ENCODE results near the gene APBA1. TPM values are rescaled to one million over a fixed set of nuclear protein-coding genes. Genes with fewer than 3 reads are reported as not detected.

APBA1 gene
- total RNA-seq, 1 experiment from 2014 or later: 0.53 TPM

DNA sequence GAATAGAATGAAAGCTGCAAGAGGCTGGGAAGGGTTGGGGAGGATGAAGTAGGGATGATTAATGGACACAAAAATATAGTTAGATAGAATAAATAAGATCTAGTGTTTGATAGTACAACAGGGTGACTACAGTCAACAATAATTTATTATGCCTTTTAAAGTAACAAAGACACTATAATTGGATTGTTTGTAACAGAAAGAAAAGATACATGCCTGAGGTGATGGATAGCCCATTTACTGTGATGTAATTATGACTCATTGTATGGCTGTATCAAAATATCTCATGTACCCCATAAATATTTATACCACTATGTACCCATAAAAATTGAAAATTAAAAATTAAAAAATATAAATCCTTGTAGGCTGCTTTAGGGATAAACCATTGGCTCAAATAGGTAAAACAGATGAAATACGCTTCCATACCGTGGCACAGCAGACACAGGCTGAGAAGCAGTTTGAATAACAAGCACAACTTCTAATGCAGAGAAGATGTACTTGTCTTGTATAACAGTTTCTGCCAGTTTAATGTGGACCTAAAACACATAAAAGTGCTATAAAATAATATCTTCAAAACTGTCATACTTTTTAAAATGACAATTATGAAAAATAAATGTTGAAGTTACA, 34.9 kb downstream of the APBA1 start:
- Histone ChIP-seq H3K4me1 (no peaks in the 10 kb centered on the region), H3K27me3 (no peaks in the 10 kb centered on the region; the same call in 1 of the 2 replicates), H3K9me3 (replicated peaks) (no peaks in the 10 kb centered on the region), H3K36me3 (no peaks in the 10 kb centered on the region), H3K27ac (no peak overlapping the region), H3K4me3 (no peak overlapping the region)
- DNase-seq: no peak

- Histone ChIP-seq H3K36me3 (no peaks in the 10 kb centered on the region), H3K4me1 (no peaks in the 10 kb centered on the region), H3K27me3 (peaks cover 3% of the 10 kb centered on the region; the same call in 1 of the 2 replicates), H3K9me3 (replicated peaks) (no peaks in the 10 kb centered on the region), H3K27ac (no peak overlapping the region), H3K4me3 (no peak overlapping the region)
- DNase-seq: no peak
Measured at GRCh38 chr9:69633716-69634115, 38.5 kb downstream of the APBA1 start.

GRCh38 chr9:69632768-69633167, 39.4 kb downstream of the APBA1 start:
- H3K27me3 ChIP-seq: peaks cover 3% of the 10 kb centered on the region; the same call in 1 of the 2 replicates
- no peak overlapping the region for H3K27ac ChIP-seq
- H3K36me3 ChIP-seq: no peaks in the 10 kb centered on the region
- no peaks in the 10 kb centered on the region for H3K4me1 ChIP-seq
- H3K9me3 ChIP-seq (replicated peaks): no peaks in the 10 kb centered on the region
- no peak overlapping the region for H3K4me3 ChIP-seq
- no peak for DNase-seq

GRCh38 chr9:69627281-69627680, 44.9 kb downstream of the APBA1 start:
- H3K4me3 ChIP-seq: no peak overlapping the region
- H3K4me1 ChIP-seq: no peaks in the 10 kb centered on the region
- no peak overlapping the region for H3K27ac ChIP-seq
- no peak for DNase-seq
- peaks cover 3% of the 10 kb centered on the region; the same call in 1 of the 2 replicates for H3K27me3 ChIP-seq
- no peaks in the 10 kb centered on the region for H3K9me3 ChIP-seq (replicated peaks)
- H3K36me3 ChIP-seq: no peaks in the 10 kb centered on the region

GRCh38 chr9:69623276-69623675, 48.9 kb downstream of the APBA1 start:
- H3K9me3 ChIP-seq (replicated peaks): no peaks in the 10 kb centered on the region
- no peak overlapping the region for H3K27ac ChIP-seq
- no peaks in the 10 kb centered on the region for H3K27me3 ChIP-seq
- H3K4me3 ChIP-seq: no peak overlapping the region
- no peaks in the 10 kb centered on the region for H3K4me1 ChIP-seq
- no peaks in the 10 kb centered on the region for H3K36me3 ChIP-seq
- no peak for DNase-seq

DNA sequence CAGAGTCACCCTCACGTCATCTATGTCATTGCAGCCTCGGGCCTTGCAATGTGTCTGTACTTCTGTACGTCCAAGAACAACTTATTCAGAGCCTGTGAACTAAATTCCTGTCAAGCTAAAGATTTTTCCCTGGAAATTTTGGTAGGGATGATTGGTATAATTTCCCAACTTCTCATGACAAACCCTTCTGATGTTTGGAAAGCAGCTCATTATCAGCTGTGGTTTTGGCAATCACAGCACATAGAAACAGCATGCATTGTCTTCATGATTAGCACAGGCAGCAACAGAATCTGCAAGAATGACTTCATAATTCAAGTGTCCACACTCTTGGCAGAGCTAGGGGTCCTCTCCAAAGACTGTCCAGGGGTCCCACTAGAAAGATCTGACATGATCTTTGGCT, 49.5 kb downstream of the APBA1 start:
- Histone ChIP-seq H3K27ac (no peak overlapping the region), H3K27me3 (no peaks in the 10 kb centered on the region), H3K4me1 (no peaks in the 10 kb centered on the region), H3K4me3 (no peak overlapping the region), H3K36me3 (no peaks in the 10 kb centered on the region), H3K9me3 (replicated peaks) (no peaks in the 10 kb centered on the region)
- no peak for DNase-seq

DNA sequence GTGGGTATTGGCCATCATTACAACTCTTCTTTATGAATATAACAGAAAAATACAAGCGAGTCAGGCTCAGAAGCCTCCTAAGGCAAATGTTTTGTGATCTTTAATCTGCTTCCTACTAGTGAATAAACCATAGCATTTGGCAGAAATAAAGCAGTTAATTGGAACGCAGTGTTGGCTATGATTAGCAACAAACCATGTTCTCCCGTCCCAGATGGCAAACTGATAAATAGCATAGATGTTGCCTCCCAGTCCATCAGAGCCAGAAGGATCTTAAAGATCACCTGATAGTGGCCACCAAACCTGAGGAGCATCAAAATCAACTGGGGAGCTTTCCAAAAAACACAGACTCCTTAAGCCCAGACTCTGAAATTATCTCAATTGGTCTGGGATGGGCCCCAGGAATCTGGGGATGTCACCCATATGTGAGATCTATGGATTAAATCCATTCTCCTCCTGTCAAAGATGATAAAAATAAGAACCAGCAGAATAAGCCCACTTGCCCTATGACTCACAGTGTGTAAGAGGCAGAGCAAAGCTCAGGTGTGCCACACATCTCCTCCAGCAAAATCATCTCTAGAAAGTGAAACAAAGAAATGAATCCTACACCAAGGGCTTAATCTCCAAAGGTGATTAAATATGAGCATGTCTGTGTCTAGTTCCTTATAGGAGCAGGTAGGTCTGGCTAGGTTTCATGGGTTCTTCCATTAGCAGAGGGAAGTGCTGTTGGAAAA, 50.3 kb downstream of the APBA1 start:
- Histone ChIP-seq H3K36me3 (no peaks in the 10 kb centered on the region), H3K9me3 (replicated peaks) (no peaks in the 10 kb centered on the region), H3K27ac (no peak overlapping the region), H3K4me3 (no peak overlapping the region), H3K27me3 (no peaks in the 10 kb centered on the region), H3K4me1 (no peaks in the 10 kb centered on the region)
- no peak for DNase-seq

DNA sequence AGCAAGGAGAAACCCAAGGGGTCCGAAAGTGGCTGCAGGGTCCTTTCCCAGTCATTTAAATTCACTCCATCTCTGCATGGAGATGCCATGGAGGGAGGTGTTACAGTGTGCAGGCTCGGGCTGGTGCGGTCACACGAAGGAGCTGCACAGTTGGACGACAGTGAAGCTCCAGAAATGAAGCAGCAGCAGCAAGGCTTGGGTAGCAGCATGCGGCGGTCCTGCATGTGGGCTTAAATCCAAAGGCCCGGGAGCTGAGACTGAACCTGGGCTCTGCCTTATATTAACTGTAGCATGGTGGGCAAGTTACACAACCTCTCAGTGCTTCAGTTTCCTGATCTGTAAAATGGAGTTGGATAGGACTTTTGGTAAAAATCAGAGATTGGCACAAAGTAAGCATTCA, 51.4 kb downstream of the APBA1 start:
- no peaks in the 10 kb centered on the region for H3K4me1 ChIP-seq
- no peaks in the 10 kb centered on the region for H3K27me3 ChIP-seq
- H3K4me3 ChIP-seq: no peak overlapping the region

GRCh38 chr9:69619233-69619632, 52.9 kb downstream of the APBA1 start:
- H3K4me1 ChIP-seq: no peaks in the 10 kb centered on the region
- no peak overlapping the region for H3K4me3 ChIP-seq
- H3K9me3 ChIP-seq (replicated peaks): no peaks in the 10 kb centered on the region
- no peaks in the 10 kb centered on the region for H3K36me3 ChIP-seq
- no peak for DNase-seq
- no peaks in the 10 kb centered on the region for H3K27me3 ChIP-seq
- no peak overlapping the region for H3K27ac ChIP-seq

More for the DNA sequence above, 51.4 kb downstream of the APBA1 start:
- Histone ChIP-seq H3K27ac (no peak overlapping the region), H3K9me3 (replicated peaks) (no peaks in the 10 kb centered on the region), H3K36me3 (no peaks in the 10 kb centered on the region)
- no peak for DNase-seq

DNA sequence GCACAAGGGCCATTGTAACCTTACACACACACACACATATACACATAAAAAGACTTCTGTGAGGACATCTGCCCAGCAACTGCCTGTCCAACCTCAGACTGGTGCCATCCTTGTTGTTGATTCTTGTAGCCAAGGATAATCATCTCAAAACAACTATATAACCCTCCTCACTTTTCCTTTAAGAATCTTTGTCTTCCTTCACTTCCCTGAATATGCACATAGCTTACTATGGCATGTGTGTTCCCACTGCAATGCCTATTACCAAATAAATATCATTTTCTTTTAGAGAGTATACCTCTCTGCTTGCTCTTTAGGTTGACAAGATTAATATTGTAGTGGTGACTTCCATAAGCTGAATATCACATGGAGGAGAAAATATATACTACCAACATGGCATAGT, 55.2 kb downstream of the APBA1 start:
- H3K27me3 ChIP-seq: no peaks in the 10 kb centered on the region
- H3K4me1 ChIP-seq: no peaks in the 10 kb centered on the region
- no peak overlapping the region for H3K27ac ChIP-seq
- no peak overlapping the region for H3K4me3 ChIP-seq
- no peaks in the 10 kb centered on the region for H3K36me3 ChIP-seq
- no peaks in the 10 kb centered on the region for H3K9me3 ChIP-seq (replicated peaks)
- DNase-seq: no peak

DNA sequence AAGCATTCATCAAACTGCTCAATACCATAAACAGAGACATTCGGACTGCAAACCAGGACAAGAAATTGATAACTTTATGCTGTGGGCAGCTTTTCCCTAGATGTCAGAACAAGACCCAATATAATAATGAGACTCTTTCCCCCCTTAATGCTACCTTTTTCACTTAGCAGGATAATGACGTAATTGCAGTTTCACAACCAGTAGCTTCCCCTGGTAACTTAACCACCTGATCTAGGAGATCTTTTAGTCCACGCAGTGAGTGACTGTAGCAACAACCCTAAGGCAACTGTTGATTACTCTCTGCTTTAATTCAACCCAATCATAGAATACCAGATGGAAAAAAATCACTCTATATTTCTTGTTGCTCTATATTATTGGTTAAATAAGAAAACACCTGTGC, 56.3 kb downstream of the APBA1 start:
- no peak for DNase-seq
- Histone ChIP-seq H3K36me3 (no peaks in the 10 kb centered on the region), H3K9me3 (replicated peaks) (no peaks in the 10 kb centered on the region), H3K27me3 (no peaks in the 10 kb centered on the region), H3K4me3 (no peak overlapping the region), H3K27ac (no peak overlapping the region), H3K4me1 (no peaks in the 10 kb centered on the region)

- Histone ChIP-seq H3K4me1 (no peaks in the 10 kb centered on the region), H3K36me3 (no peaks in the 10 kb centered on the region), H3K9me3 (replicated peaks) (no peaks in the 10 kb centered on the region), H3K27ac (no peak overlapping the region), H3K4me3 (no peak overlapping the region), H3K27me3 (no peaks in the 10 kb centered on the region)
- no peak for DNase-seq
Measured at GRCh38 chr9:69611221-69611620, 61.0 kb downstream of the APBA1 start.

DNA sequence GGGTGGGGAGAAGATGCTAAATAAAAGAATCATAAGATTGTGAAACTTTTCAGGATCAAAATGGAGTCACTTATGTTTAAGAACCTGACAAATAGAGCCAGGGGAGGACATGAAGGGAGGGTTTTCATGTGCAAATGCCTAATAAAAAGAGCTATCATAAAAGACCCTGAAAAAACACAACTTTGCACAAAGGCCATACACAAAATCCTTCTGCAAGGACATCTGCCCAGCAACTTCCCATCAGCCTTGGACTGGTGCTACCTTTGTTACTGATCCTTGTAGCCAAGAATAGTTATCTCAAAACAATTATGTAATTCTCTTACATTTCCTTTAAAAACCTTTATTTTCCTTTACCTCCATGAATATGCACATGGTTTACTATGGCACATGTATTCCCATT, 63.0 kb downstream of the APBA1 start:
- Histone ChIP-seq H3K36me3 (no peaks in the 10 kb centered on the region), H3K27me3 (no peaks in the 10 kb centered on the region), H3K27ac (no peak overlapping the region), H3K4me1 (no peaks in the 10 kb centered on the region), H3K4me3 (no peak overlapping the region), H3K9me3 (replicated peaks) (no peaks in the 10 kb centered on the region)
- DNase-seq: no peak

DNA sequence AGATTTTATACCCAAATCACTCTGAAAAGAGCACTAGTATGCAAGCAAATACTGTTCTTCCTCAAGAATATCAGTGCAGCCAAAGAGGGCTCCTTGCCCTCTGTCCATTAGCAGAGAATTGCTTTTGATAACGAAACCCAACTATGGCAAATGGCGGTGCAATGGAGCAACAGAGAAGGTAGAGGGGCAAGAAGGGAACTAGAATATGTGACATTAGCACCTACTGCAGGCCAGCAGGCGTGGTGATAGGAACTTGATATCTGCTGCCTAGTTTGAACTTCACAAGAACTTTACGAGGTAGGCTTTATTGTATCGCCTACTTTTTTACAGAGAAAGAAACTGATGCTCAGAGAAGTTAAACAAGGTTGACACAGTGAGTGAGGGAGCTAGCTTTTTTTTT, 66.1 kb downstream of the APBA1 start:
- Histone ChIP-seq H3K4me1 (no peaks in the 10 kb centered on the region), H3K4me3 (no peak overlapping the region), H3K27ac (no peak overlapping the region), H3K27me3 (no peaks in the 10 kb centered on the region), H3K36me3 (no peaks in the 10 kb centered on the region), H3K9me3 (replicated peaks) (no peaks in the 10 kb centered on the region)
- DNase-seq: no peak

GRCh38 chr9:69605406-69605805, 66.8 kb downstream of the APBA1 start:
- Histone ChIP-seq H3K36me3 (no peaks in the 10 kb centered on the region), H3K4me1 (no peaks in the 10 kb centered on the region), H3K27me3 (no peaks in the 10 kb centered on the region; the same call in 1 of the 2 replicates), H3K27ac (no peak overlapping the region), H3K9me3 (replicated peaks) (no peaks in the 10 kb centered on the region), H3K4me3 (no peak overlapping the region)
- DNase-seq: no peak
